Psoas muscle (tissue), 8 donors: ENCODE results near the gene KRT71. TPM values are rescaled to one million over a fixed set of nuclear protein-coding genes. Genes with fewer than 3 reads are reported as not detected.

Experiments used
- ATAC-seq, 4 donors: fragments of 200-7000 bp; cut with Tn5 transposase; one replicate each; pipeline ENCODE4 v1.9.1; 2020; ENCODE audit warnings: moderate library complexity in 3 of 4, mild to moderate bottlenecking in 2 of 4
- DNase-seq, 2 donors: peaks; one replicate each; pipeline ENCODE4 v3.0.0-alpha.2; 2020
- H3K27ac ChIP-seq: fragments of 200-600 bp; one replicate; pipeline ENCODE4 v1.8.0; 2022
- H3K27me3 ChIP-seq, 3 donors: fragments of 200-600 bp in 1 of 3; one replicate each; pipeline versions ENCODE4 v1.6.1 to v1.8.0; 2013 to 2022; ENCODE audit warnings: low read length in 2 of 3, mild to moderate bottlenecking in 2 of 3, moderate library complexity in 1 of 3; ENCODE audit not compliant: insufficient read depth in 3 of 3
- H3K36me3 ChIP-seq, 2 donors: fragments of 200-600 bp in 1 of 2; one replicate each; pipeline versions ENCODE4 v1.6.1 to v1.8.0; 2013 to 2022; ENCODE audit warnings: low read depth in 1 of 2, mild to moderate bottlenecking in 1 of 2, moderate library complexity in 1 of 2; ENCODE audit not compliant: insufficient read depth in 1 of 2
- H3K4me1 ChIP-seq: fragments of 200-600 bp; one replicate; pipeline ENCODE4 v1.8.0; 2022
- H3K4me3 ChIP-seq: fragments of 200-600 bp; one replicate; pipeline ENCODE4 v1.8.0; 2022; ENCODE audit warnings: mild to moderate bottlenecking
- H3K9me3 ChIP-seq: fragments of 200-600 bp; one replicate; pipeline ENCODE4 v1.8.0; 2022
- WGBS, 3 donors: extraction: QIAGEN DNeasy Blood & Tissue Kit; methylation state at CpG; one replicate each; pipeline versions ENCODE4 v1.1.6 to v1.1.7; 2013; 5-methylcytosine and 5-hydroxymethylcytosine counted together
- intact Hi-C, 2 donors: fragments of 100-400 bp; cut with DNase I; formaldehyde crosslinking; loops; one replicate each; pipeline versions ENCODE4 v1.11.0 to v1.14.2; 2022
- polyA plus RNA-seq, 3 donors: library from polyadenylated mRNA; stranded (reverse); fragments of 200-250 nt; gene quantifications; one replicate each; pipeline ENCODE4 v1.2.3, GENCODE V29; 2013
- total RNA-seq, 4 donors: library from RNA; stranded (reverse); fragmentation: NEBNext Ultra II Directional in 2 of 4; extraction: Animal tissue kit (Norgen Biotek cat#: 25700) in 2 of 4; gene quantifications; one replicate each; pipeline versions ENCODE4 v1.2.1 to v1.2.4, GENCODE V29; 2021 to 2023
- TF ChIP-seq, protein P1 (sequence below): fragments of 200-600 bp; IDR thresholded peaks from one replicate; pipeline ENCODE4 v1.8.0; 2022; ENCODE audit warnings: antibody characterized with exemption
- donor health status: healthy with polysubstance abuse.
- donor health status: DM: no; HTN: no; CAD: no; lungs with moderate emphysema.
- donor health status: Bipolar disorder and iron deficiency.
- donor health status: healthy.
- donor health status: DM: yes; HTN: yes; CAD: no.
- donor health status: DM: no; HTN: no; CAD: no.
- donor health status: DM: no; HTN: no; CAD: no.
- donor health status: DM: yes; HTN: yes; CAD: no.

KRT71 gene
- total and polyA plus RNA-seq, 7 donors = not detected

DNA sequence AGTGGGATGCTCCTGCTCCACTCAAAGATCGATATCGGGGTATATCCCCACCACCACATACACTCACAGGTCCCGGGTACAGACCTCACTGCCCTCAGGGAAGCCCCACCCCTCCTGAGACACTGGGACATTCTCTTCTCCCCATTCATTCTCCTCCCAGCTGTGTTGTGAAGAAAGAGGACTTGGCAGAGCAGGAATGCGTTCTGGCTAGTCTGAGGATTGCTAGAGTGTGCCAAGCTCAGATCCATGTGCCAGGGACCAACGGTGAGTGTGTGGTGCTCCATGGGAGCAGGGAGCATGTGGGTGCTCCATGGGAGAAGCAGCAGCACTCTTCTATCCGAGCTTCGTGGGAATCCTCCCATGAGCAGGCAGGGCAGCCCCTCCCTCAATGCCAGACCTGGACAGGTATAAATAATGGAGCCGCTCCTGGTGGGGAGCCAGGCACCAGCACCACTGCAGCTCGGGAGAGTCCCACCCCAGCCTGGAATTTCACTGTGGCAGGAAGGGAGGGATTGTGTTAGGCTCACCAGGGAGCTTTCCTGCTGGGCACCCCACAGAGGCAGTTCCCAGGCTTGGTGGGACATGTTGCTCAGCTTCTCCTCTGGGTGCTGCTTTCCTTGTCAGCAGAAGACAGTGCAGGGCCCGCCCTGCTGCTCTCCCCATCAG is 30.5 kb downstream of the KRT71 start:
- intact Hi-C loops = no loop called here
- H3K27me3 ChIP-seq = peaks cover 0 to 14% (median 4%) of the 10 kb centered on the region in 3 donors
- DNase-seq = no peak
- H3K27ac ChIP-seq = no peak overlapping the region
- no peaks in the 10 kb centered on the region for H3K4me1 ChIP-seq
- peak in 3 of 4 donors; percentile 17 to 70 (median 53) for ATAC-seq
- TF ChIP-seq, protein P1, sequence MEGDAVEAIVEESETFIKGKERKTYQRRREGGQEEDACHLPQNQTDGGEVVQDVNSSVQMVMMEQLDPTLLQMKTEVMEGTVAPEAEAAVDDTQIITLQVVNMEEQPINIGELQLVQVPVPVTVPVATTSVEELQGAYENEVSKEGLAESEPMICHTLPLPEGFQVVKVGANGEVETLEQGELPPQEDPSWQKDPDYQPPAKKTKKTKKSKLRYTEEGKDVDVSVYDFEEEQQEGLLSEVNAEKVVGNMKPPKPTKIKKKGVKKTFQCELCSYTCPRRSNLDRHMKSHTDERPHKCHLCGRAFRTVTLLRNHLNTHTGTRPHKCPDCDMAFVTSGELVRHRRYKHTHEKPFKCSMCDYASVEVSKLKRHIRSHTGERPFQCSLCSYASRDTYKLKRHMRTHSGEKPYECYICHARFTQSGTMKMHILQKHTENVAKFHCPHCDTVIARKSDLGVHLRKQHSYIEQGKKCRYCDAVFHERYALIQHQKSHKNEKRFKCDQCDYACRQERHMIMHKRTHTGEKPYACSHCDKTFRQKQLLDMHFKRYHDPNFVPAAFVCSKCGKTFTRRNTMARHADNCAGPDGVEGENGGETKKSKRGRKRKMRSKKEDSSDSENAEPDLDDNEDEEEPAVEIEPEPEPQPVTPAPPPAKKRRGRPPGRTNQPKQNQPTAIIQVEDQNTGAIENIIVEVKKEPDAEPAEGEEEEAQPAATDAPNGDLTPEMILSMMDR = no peak
- H3K36me3 ChIP-seq = no peaks in the 10 kb centered on the region
- 31 to 46% (median 35%) methylated on average over 10 of the region's 10 CpGs for WGBS, 3 donors
- H3K4me3 ChIP-seq = no peak overlapping the region
- no peaks in the 10 kb centered on the region for H3K9me3 ChIP-seq

DNA sequence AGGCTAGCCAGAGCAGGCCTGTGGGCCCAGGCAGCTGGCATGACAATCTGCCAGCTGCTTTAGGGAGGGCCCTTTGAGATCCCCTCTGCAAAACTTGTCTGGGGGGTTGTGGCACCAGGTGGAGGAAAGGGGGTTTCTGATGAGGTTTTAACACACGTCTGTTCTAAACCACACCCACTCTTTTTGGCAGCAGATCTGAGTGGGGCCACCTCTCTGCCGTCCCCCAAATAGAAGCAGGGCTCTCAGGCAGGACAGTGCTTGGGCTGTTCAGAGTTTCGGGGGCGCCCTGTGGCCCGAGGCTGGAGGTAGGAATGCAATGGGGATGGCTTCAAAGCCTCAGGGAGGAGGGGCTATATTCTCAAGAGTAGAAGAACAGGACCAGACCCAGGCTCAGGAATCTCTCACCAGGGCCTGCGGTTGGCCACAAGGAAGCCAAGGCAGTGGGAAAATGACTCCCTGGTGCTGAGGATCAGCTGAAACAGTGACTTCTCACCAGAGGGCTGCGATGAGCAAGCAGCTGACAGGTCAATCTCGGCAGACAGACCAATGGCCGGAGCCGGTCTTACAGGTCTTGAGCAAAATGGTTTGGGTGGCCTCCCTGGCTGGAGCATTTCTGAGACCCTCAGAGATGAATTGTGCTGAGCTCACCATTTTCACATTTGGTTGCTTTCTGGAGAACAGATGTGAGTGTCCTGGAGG is 31.2 kb downstream of the KRT71 start:
- TF ChIP-seq, protein P1 = no peak
- no peak overlapping the region for H3K4me3 ChIP-seq
- ATAC-seq = no peak
- 42 to 60% (median 49%) methylated on average over 10 of the region's 10 CpGs for WGBS, 3 donors
- no peaks in the 10 kb centered on the region for H3K4me1 ChIP-seq
- no peaks in the 10 kb centered on the region for H3K36me3 ChIP-seq
- H3K27ac ChIP-seq = no peak overlapping the region
- H3K27me3 ChIP-seq = peaks cover 0 to 14% (median 4%) of the 10 kb centered on the region in 3 donors
- H3K9me3 ChIP-seq = no peaks in the 10 kb centered on the region
- no peak for DNase-seq
- intact Hi-C loops = no loop called here

DNA sequence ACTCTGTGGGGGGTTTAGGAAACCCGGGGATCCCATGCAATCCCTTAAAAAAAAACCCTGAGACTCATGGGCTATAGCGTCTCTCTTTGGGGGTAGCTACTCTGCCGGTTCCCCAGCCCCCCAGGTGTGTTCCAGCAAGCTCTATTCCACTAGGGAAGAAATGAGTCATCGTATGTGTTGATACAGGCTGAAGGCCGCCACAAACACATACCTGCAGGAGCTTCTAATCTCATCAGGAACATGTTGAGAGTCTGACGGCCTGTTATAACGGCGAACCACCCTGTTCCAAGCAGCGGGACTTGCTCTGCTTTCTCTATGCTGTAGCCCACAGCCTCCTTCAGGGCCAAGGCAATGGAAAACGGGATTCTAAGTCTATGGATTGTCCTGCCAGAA is 31.8 kb downstream of the KRT71 start:
- Histone ChIP-seq H3K9me3 (no peaks in the 10 kb centered on the region), H3K27ac (no peak overlapping the region), H3K4me3 (no peak overlapping the region), H3K4me1 (no peaks in the 10 kb centered on the region), H3K36me3 (no peaks in the 10 kb centered on the region), H3K27me3 (peaks cover 0 to 14% (median 4%) of the 10 kb centered on the region in 3 donors)
- 39 to 59% (median 44%) methylated on average over 10 of the region's 10 CpGs for WGBS, 3 donors
- intact Hi-C loops = no loop called here
- DNase-seq (no peak), ATAC-seq (no peak)
- TF ChIP-seq, protein P1 = no peak

DNA sequence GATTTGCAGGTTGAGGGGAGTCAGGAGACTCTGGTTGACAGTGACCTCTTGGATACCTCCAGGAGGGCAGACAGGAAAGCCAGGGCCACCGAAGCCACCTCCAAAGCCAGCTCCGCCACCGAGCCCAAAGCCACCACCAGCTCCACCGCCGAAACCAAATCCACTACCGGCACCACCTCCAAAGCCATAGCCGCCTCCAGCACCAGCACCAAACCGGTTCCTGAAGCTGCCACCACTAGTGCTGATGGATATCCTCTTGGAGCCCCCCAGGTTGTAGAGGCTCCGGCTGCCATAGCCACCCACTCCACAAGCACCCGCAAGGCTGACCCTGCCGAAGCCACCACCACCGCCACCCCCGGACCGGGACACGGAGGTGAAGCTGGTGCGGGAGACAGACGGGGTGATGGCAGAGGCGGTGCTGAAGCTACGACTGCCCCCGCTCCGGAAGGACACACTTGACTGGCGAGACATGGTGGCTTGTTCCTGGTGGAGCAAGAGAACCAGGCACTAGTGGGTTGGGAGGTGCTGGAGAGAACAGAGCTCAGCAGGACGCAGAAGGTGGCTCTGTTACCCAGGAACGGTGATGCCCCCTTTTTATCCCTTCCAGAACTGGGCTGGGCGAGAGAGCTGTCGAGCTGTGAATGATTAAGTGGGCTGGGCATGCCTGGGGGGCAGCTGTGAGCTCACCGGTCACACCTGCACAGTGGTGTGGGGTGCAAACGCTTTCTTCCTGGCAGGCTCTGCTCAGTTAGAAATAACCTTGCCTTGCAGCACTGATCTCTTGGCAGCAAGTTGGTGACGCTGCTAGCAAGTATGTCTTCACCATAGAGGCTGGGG is 32.9 kb downstream of the KRT71 start, which contains the start of gene KRT5:
KRT5 (minus strand) TSS at position 569 of the 837 bp plus-strand sequence; CDS start at position 471, 98 bp downstream.
- Histone ChIP-seq H3K4me1 (no peaks in the 10 kb centered on the region), H3K27me3 (peaks cover 0 to 14% (median 2%) of the 10 kb centered on the region in 3 donors), H3K36me3 (no peaks in the 10 kb centered on the region), H3K4me3 (no peak within 1 kb of the TSS), H3K27ac (no peak within 1 kb of the TSS), H3K9me3 (no peaks in the 10 kb centered on the region)
- 87 to 88% (median 87%) methylated on average over 29 of the region's 29 CpGs for WGBS, 3 donors
- no peak for DNase-seq
- no peak for ATAC-seq
- TF ChIP-seq, protein P1 = no peak
- intact Hi-C loops = no loop called here
